Measurements from ENCODE around the gene MPP3. TPM values are rescaled to one million over a fixed set of nuclear protein-coding genes. Genes with fewer than 3 reads are reported as not detected.

Gene MPP3
- polyA plus RNA-seq, 1 donor (not counting 4 experiments of a cell fraction or from before 2014, with no cell fraction given): 7.4 TPM

DNA sequence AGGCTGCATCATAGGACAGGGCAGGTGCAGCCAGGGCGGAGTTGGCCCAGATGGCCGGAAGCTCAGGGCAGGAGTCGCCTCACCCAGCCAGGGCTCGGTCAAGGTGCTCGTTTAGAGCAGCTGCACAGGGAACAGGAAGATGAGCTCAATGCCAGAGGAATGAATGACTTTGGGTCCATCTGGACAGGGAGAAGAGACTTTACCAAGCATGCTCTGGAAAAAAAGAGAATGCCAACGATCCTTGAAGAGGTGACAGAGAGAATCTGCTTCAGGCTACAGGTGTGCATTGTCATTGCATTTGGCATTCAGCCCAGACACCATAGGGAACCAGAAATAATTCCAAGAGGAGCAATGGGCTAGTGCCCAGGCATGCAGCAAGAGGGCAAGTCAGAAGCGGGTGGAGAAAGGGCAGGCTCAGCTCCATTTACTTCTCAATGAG lies 6.7 kb upstream of the MPP3 start:
- H3K27me3 ChIP-seq (ENCODE audit: control insufficient read depth, extremely low read depth, insufficient read depth, low read length): no peaks in the 10 kb centered on the region

DNA sequence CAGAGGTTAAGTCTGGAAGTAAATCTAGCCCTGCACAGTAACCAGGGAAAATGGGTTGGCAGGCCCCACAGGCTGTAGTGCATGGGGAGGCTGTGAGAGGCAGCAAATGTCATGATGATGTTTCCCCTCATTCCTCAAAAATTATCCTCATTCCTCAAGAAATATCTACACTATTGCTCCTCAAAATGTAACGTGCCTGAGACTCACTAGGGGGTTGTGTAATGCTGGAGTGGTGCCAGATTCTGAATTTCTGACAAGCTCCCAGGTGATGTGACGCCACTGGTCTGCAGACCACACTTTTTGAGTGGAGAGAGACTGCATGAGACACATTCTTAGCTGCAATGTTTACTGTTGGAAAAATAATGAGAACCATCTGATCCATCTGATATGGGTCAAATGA lies 1.2 kb upstream of the MPP3 start:
- Histone ChIP-seq H3K36me3 (ENCODE audit: control insufficient read depth in 2 of 2, extremely low read depth in 1 of 2, insufficient read depth in 2 of 2, low read length in 2 of 2) (peaks cover 8 to 13% of the 10 kb centered on the region in 2 experiments), H3K4me2 (ENCODE audit: control insufficient read depth, extremely low read depth, insufficient read depth, low read depth, low read length) (no peak overlapping the region), H3K9me3 (ENCODE audit: control insufficient read depth, low read depth, low read length) (no peaks in the 10 kb centered on the region), H3K9me1 (ENCODE audit: control insufficient read depth, extremely low read depth, insufficient read depth, low read length) (no peaks in the 10 kb centered on the region), H3K27me3 (ENCODE audit: control insufficient read depth, extremely low read depth, insufficient read depth, low read length) (peaks cover 4% of the 10 kb centered on the region), H3K4me3 (ENCODE audit: control insufficient read depth in 2 of 3, extremely low read depth in 1 of 3, insufficient read depth in 2 of 3, low read depth in 1 of 3, low read length in 3 of 3) (no peak overlapping the region), H3K4me1 (ENCODE audit: control insufficient read depth, extremely low read depth, insufficient read depth, low read length) (peaks cover 11% of the 10 kb centered on the region), H3K79me2 (ENCODE audit: control insufficient read depth, insufficient read depth, low read length) (no peaks in the 10 kb centered on the region), H4K20me1 (ENCODE audit: control insufficient read depth, extremely low read depth, insufficient read depth, low read length) (no peaks in the 10 kb centered on the region), H3K27ac (ENCODE audit: control insufficient read depth, insufficient read depth, low read length) (no peak overlapping the region), H2AFZ (ENCODE audit: control insufficient read depth, low read length) (no peak overlapping the region), H3K9ac (ENCODE audit: control insufficient read depth, extremely low read depth, insufficient read depth, low read length) (no peak overlapping the region)
- TF ChIP-seq, protein P1, sequence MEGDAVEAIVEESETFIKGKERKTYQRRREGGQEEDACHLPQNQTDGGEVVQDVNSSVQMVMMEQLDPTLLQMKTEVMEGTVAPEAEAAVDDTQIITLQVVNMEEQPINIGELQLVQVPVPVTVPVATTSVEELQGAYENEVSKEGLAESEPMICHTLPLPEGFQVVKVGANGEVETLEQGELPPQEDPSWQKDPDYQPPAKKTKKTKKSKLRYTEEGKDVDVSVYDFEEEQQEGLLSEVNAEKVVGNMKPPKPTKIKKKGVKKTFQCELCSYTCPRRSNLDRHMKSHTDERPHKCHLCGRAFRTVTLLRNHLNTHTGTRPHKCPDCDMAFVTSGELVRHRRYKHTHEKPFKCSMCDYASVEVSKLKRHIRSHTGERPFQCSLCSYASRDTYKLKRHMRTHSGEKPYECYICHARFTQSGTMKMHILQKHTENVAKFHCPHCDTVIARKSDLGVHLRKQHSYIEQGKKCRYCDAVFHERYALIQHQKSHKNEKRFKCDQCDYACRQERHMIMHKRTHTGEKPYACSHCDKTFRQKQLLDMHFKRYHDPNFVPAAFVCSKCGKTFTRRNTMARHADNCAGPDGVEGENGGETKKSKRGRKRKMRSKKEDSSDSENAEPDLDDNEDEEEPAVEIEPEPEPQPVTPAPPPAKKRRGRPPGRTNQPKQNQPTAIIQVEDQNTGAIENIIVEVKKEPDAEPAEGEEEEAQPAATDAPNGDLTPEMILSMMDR (optimal IDR thresholded peaks at IDR 0.05 in 1 of 3, IDR thresholded peaks at IDR 0.05 in 1 of 3, conservative IDR thresholded peaks at IDR 0.05 in 1 of 3; ENCODE audit: extremely low read depth in 1 of 3, insufficient read depth in 2 of 3, low read length in 3 of 3): no peak
- TF ChIP-seq EZH2 (IDR thresholded peaks at IDR 0.05; ENCODE audit: low read length): no peak
- dilution Hi-C loops (cut with MboI; ENCODE audit: extremely low pct_ligation_motif_present, low sequenced_read_pairs): no loop called here
- DNase-seq (ENCODE audit: low read depth, low spot score) (no peak), FAIRE-seq (no peak)

More for the DNA sequence above, 6.7 kb upstream of the MPP3 start:
- Histone ChIP-seq H3K4me1 (ENCODE audit: control insufficient read depth, extremely low read depth, insufficient read depth, low read length) (peaks cover 24% of the 10 kb centered on the region), H3K36me3 (ENCODE audit: control insufficient read depth in 2 of 2, extremely low read depth in 1 of 2, insufficient read depth in 2 of 2, low read length in 2 of 2) (no peaks in the 10 kb centered on the region), H3K9ac (ENCODE audit: control insufficient read depth, extremely low read depth, insufficient read depth, low read length) (no peak overlapping the region), H3K79me2 (ENCODE audit: control insufficient read depth, insufficient read depth, low read length) (no peaks in the 10 kb centered on the region), H3K9me1 (ENCODE audit: control insufficient read depth, extremely low read depth, insufficient read depth, low read length) (no peaks in the 10 kb centered on the region), H2AFZ (ENCODE audit: control insufficient read depth, low read length) (no peak overlapping the region), H4K20me1 (ENCODE audit: control insufficient read depth, extremely low read depth, insufficient read depth, low read length) (no peaks in the 10 kb centered on the region), H3K9me3 (ENCODE audit: control insufficient read depth, low read depth, low read length) (no peaks in the 10 kb centered on the region), H3K4me3 (ENCODE audit: control insufficient read depth in 2 of 3, extremely low read depth in 1 of 3, insufficient read depth in 2 of 3, low read depth in 1 of 3, low read length in 3 of 3) (no peak overlapping the region), H3K27ac (ENCODE audit: control insufficient read depth, insufficient read depth, low read length) (no peak overlapping the region), H3K4me2 (ENCODE audit: control insufficient read depth, extremely low read depth, insufficient read depth, low read depth, low read length) (peak overlapping the region; percentile 49)
- peak; percentile 34 for FAIRE-seq
- no peak for TF ChIP-seq EZH2 (IDR thresholded peaks at IDR 0.05; ENCODE audit: low read length)
- no peak for DNase-seq (ENCODE audit: low read depth, low spot score)
- dilution Hi-C loops (cut with MboI; ENCODE audit: extremely low pct_ligation_motif_present, low sequenced_read_pairs): no loop called here

All from keratinocyte (primary cell).